Head of caudate nucleus (tissue), 42 donors: ENCODE measurements around the gene ATG7.
A peak's percentile ranks its signal among the peaks of the same experiment; 100 is the strongest.

Experiments
- DNase-seq, 42 donors: peaks; one replicate each; pipeline versions ENCODE4 v3.0.0 to v3.0.0-alpha.2; 2020 to 2021; ENCODE audit warnings: mixed read lengths in 7 of 42
- intact Hi-C: fragments of 100-400 bp; cut with DNase I; formaldehyde crosslinking; loops from one replicate; pipeline ENCODE4 v1.15.0; 2022

ATG7 gene

DNA sequence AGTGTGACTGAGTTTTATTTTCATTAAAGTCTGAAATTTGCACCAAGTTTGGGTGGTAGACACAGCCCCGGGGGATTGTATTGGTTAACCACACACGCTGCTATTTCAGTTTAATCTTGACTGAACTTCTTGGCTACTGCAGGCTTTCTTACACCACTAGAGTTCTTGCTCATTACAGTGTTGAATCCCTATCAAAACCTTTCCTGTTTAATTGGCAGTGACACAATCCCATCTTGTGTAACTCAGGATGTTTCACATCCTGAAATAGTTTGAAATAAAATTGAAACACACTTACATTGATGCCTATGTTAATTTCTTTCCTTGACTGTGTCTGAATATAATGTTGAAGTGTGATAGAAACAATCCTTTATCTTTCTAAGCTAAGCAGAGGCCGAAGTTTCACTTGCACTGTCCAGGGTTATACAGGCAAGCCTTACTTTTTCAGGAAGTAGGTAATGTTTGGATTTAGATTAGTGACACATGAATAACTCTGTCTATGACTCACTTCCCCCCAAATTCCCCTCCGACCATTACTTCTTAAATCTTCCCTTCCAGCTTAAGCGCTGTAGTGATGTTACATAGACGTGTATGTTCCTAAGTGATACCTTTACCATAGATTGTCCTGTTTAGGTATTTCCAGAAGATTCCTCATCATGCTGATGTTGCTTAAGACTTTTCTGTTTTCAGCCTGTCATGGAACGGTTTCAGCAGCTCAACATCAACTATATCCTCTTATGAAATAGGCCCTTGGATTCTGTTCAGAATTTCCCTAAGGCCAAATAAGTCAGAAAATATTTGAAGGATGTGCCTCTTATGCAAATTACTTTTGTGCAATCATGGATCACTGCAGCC, 16.8 kb downstream of the ATG7 start:
- DNase-seq, result no peak

DNA sequence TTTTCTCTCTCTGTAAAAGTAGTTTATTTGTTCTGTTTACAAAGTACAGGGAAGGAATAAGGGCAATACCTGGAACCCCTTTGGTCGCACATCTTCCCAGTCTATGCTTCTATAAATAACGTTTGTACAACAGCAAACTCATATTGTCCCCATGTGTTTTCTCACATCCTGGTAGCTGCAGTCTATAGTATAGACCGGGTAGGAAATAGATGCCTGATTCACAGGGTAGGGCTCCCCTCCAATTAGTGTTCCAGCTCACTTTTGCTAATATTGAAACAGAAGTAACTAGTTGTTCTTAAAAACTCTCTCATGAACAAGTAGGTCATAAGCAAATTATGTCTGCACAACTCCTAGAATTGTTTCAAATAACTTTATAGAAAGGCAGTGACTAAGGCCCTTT, 17.7 kb downstream of the ATG7 start:
- intact Hi-C loops, result no loop called here

More for the DNA sequence above, 16.8 kb downstream of the ATG7 start:
- intact Hi-C loops, result no loop called here

DNA sequence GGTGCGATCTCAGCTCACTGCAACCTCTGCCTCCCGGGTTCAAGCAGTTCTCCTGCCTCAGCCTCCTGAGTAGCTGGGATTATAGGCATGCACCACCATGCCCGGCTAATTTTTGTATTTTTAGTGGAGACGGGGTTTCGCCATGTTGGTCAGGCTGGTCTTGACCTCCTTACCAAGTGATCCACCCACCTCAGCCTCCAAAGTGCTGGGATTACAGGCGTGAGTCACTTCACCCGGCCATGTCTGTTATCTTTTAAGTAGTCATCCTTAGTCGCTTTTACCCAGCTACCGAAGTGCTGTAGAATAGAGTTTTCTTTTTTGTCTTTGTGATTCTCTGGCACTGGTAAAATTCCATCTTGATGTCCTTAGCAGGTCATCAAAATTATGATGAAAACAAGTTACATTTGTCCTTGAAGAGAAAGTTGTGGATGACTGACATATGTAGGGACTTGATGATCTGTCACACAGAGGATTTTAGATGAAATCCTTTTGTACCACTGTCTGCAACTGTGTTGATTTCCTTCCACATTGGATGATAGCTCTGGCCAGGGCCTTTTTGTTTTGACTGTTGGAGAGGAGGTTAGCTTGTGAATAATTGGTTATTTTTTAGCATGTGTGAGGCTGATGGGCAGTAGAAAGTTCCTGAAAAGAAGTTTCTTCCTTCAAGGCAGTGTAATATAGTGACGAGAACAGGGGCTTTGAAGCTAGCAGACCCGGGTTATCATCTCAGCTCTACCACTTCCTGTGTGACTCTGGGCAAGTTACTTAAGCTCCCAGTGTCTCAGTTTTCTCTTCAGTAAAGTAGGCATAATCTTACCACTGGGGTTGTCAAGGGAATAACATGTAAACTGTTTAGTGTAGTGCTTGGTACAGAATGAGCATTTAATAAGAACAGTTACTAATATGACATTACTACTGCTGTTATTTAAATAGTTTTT, 18.8 kb downstream of the ATG7 start:
- DNase-seq, result no peak
- intact Hi-C loops, result no loop called here

More for the DNA sequence above, 17.7 kb downstream of the ATG7 start:
- no peak for DNase-seq

DNA sequence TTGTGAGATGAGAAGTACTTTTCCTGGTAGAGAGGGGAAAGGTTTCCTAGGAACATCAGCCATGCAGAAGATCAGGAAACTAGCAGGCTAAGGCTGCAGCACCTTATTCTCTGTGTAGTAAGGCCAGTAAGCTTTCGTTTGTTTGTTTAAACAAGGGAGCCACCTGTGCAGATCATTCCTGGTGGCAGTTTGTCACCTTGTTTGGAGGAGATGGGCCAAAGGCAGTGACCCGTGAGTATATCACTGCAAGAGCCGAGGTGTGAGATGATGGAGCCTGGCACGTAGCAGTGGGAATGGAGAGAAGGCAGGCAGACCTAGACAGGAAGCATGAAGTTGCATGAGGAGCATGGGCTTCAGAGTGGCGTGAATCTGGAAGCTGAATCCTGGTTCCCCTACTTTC, 19.6 kb downstream of the ATG7 start:
- DNase-seq, result no peak
- intact Hi-C loops, result no loop called here

DNA sequence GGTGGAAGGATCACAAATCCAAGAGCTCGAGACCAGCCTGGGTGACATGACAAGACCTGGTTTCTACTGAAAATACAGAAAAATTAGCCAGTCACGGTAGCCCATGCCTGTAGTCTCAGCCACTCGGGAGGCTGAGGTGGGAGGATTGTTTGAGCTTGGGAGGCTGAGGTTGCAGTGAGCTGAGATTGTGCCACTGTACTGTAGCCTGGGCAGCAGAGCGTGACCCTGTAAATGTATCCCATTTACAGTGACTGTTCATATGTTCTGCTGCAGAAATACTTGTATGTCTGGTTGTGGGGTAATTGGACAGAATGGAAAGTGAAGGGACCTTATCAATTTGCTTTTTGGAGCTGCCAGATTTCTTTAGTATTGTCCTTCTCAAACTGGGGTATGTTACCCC, 24.9 kb downstream of the ATG7 start:
- DNase-seq, result no peak
- intact Hi-C loops, result no loop called here

DNA sequence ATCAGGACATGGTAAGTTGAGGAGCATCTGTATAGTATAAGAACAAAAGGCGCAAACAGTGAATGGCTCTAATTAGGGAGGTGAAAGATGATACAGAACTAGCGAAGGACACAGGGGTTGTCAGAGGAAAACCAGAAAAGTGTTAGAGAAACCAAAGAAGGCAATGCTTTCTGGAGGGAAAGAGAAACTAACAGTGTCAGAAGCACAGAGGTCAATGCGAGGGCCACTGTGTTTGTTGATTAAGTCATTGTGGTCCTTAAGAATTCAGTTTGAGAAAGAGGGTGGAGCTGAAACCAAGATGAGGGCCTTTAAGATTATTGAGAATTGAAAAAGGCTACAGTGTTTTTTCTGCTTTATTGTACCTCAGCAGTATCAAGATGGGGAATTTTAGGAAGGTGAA, 28.8 kb downstream of the ATG7 start:
- no peak for DNase-seq

DNA sequence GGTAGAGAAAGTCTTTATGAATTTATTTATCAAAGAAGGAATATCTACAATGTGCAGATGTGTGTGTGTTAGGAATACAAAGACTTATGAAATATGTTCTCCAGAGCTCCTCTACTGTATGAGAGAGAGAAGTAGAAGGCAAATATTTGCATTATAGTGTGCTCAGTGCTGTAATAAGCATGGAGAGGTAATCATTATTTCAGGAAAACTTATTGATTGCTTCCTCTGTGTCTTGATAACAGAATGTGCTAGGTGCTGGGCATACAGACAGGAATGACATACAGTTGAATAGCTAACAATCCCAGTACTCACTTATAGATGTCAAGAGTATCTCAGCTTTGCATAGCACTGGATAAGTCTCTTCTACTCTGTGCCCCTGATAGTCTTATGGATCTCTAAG, 30.2 kb downstream of the ATG7 start:
- no peak for DNase-seq
- intact Hi-C loops, result no loop called here

More for the DNA sequence above, 28.8 kb downstream of the ATG7 start:
- intact Hi-C loops, result no loop called here

DNA sequence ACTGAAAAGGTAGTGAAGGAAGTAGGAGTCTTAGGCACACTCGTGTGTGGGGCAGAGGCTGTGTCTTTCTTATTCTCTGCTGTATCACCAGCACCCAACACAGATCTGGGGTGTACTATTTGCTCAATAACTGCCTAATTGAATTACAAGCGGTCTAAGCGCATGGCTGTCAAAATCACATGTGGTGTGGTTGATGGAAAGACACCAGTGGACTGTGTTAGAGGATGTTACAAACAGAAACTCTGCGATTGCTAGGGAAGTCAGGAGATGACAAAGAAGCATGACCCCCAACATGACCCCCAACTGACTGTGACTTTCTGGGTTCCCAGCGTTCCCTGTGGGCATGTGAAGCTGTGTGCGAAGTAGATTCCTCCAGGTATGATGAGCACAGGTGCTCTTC, 32.0 kb downstream of the ATG7 start:
- intact Hi-C loops, result no loop called here
- DNase-seq, result no peak

DNA sequence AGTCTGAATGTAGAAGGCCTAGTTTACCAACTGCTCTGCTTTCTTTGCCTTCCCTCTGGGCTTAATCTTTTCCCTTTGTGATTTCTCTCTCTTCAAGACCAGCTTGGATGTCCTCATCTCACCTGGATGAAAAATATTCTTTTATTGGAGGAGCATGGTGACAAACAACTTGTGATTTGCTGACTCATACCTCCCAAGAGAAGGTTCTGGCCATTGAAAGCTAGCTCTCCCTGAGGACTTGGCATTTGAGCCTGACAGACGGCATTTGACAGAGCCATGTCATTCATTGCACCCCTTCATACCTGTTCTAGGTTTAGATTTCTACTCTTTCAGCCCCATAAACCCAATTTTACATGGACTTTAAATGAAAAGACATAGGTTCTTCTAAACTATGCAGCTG, 33.3 kb downstream of the ATG7 start:
- intact Hi-C loops, result no loop called here
- DNase-seq, result no peak

DNA sequence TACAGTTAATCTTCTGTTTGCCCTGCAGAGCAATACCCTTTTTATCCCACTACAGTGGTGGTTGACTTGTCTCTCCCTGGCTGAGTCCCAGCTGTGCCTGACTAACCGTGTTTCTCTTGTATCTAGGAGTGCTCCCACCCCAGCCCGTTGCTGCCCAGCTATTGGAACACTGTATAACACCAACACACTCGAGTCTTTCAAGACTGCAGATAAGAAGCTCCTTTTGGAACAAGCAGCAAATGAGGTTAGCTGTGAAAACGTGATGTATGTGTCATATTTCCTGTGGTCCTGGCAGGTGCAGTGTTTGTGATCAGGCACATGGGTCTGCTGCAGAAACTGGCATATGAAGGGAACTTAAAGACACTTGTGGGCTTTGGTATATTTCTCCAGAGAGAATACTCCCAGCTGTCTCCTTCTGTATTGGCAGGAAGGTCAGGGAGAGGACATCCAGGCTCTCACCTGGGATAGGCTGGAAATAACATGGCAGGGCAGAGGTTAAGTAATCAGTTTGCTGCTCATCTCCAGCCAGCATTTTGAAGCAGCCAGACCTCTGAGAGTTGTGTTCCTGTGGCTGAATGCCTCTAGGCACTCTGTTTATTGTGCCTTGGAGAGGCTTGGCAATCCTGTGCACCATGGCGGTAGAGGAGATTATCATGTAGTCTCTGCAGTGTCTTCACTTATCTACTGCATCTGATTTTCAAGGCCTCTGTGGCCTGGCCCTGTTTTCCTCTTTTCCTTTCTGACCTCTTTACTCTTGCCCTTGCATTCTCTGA, 34.8 kb downstream of the ATG7 start:
- DNase-seq, result peak in 13 of 42 donors; percentile 14 to 57 (median 21)
- intact Hi-C loops, result no loop called here

DNA sequence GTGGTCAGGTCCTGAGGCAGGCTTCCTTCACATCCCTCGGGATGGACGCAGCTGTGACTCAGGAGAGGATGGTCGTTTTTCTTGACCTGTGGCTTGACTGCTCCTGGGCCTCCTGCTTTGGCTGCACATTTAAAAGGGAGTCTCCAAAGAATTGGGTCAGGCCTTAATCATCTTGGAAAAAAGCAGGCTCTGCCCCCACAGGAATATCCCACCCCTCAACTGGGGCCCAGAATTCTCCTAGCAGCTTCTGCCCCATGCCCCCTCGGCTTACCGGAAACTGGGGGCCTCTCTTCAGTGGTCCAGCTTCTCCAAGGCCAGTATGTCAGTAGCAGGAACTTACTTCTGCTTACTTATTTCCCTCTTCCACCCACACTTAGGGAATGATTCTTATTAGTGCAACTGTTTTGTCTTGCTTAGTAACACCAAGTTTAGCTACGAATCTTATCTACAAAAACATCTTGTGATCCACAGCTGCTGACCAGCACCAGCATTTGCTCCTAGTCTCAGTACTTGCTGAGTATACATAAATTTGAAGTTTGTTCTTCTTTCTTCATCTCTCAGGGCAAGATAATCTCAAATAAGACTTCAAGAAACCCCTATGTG, 35.7 kb downstream of the ATG7 start:
- no peak for DNase-seq
- intact Hi-C loops, result no loop called here

DNA sequence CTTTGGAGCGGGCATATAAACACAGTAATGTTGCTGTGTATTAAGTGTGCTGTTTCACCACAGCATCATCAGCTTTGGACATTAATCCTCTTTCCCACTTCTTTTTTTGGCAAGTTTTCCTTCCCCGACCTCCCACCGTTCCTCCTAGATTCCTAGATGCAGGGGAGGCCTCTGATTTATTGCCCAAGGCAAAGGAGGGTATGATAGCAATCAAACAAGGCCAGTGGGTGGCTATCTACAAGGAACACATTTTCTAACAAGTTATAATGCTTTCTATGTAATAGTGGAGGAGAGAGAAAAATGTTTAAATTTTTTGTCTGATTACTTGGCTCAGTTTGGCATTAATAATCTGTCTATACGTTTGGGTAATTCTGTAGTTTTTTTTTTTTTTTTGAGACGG, 38.1 kb downstream of the ATG7 start:
- DNase-seq, result no peak
- intact Hi-C loops, result no loop called here

DNA sequence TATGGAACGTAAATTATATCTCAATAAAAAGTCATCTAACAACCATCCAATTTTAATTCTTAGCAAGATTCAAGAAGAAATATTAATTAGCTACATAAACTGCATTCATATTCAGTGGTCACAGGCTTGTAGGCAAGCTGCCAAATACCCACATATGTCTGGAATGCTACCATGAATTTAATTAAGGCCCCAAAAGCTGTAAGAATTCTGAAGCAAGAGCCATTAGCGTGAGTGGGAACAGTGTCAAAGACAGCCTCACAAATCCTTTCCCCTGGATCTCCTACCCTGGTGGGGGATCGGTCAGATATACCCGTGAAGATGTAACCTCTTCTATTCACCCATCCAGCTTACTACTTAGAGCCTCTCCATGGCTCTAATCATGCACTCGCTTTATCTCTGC, 40.0 kb downstream of the ATG7 start:
- intact Hi-C loops, result no loop called here

DNA sequence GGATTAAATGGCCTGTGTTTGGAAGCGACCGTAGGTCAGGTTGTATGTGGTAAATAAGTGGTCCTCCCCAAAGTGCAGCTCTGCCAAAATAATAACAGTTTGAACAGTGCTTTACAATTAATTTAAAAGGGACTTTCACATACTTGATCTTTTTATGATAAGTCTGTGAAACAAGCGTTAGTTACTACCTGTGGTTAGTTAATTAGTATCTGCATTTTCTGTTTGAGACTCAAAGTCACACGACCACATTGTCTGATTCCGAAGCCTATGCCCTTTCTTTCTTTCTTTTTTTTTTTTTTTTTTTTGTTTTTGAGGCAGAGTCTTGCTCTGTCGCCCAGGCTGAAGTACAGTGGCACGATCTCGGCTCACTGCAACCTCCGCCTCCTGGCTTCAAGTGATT, 45.1 kb downstream of the ATG7 start:
- no peak for DNase-seq
- intact Hi-C loops, result no loop called here

More for the DNA sequence above, 40.0 kb downstream of the ATG7 start:
- no peak for DNase-seq

DNA sequence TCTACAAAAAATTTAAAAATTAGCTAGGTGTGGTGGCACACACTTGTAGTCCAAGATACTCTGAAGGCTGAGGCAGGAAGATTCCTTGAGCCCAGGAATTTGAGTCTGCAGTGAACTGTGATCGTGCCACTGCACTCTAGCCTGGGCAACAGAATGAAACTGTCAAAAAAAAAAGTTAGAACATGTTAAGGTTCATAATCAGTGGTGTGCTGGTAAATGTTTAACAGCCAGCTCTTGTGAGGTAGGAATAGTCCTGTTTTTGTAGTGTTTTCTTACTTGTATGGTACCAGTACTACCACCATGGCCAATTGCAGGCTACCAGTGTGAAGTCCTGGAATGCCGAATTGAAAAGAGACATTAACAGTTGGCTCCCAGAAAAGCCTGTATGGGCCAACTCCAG, 50.7 kb downstream of the ATG7 start:
- DNase-seq, result no peak
- intact Hi-C loops, result no loop called here

DNA sequence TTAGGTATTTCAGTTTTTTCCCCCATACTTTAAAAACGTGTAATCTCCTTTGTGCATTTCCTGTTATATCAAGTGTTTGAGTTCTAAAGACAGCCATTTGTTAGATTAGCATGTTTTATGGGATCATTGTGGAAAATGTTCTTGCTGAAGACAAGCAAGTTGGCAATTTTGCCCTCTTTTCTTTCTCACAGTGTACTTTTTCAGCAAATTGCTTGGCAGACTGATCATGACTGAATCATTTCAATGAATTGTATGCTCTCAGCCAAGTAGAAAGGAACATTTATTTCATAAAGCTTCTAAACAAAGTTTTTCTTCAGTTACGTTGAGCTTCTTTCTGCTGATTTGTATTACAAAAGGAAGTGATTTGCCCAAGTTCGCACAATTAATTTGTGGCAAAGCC, 51.6 kb downstream of the ATG7 start:
- intact Hi-C loops, result no loop called here

DNA sequence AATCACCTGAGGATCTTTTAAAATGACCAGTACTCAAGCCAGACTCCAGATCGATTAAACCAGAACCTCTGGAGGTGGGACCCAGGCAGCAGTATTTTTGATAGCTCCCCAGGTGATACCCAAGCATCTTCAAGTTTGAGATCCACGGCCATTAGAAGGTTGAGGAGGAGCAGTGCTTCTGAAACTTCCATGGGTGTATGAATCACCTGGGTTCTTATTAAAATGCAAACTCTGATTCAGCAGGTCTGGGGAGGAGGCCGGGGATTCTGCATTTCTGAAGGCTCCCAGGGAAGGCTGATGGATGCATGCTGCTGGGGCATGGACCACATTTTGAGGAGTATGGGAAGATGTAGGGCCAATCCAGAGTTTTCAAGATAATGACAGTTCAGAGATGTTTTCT, 55.4 kb downstream of the ATG7 start:
- no peak for DNase-seq
- intact Hi-C loops, result no loop called here

More for the DNA sequence above, 51.6 kb downstream of the ATG7 start:
- DNase-seq, result no peak

DNA sequence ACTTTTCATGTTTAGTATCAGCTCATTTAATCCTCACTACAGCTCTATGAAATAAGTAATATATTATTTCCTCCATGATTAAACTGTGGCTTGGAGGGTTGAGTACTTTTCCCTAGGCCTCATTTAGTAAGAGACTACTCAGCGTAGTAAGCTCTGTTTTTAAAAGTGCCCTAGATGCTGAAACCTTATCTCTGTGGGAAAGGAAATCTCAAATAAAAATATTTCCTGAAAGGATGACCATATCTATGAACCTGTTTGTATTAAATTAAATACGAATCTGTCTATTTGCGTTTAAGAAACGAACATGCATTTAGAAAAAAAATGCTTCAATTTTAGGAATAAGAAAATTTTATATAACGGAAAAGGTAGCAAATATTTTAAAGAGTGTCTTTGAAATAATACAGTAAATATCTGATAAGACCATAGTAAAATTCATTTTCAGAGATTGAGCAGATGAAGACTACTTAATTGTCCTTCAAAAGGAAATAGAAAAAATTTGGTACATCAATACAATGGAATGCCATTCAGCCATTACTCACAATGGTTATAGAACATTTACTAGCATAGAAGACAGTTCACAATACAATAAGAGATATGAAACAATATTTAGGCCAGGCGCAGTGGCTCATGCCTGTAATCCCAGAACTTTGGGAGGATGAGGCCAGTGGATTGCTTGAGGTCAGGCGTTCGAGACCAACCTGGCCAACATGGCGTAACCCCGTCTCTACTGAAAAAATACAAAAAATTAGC, 56.2 kb downstream of the ATG7 start:
- DNase-seq, result no peak
- intact Hi-C loops, result no loop called here
